Transverse colon (tissue), 4 donors: ENCODE data around the gene PTPRN2. TPM values are rescaled to one million over a fixed set of nuclear protein-coding genes. Genes with fewer than 3 reads are reported as not detected.

Experiments
- DNase-seq: peaks from one replicate; pipeline ENCODE4 v3.0.0-alpha.2; 2019
- H3K27ac ChIP-seq, 4 donors: fragments of 200-600 bp; sonication (generic); 2 replicates each; pipeline ENCODE4 v1.5.1; 2016 to 2018; ENCODE audit warnings: inconsistent platforms in 4 of 4
- H3K27me3 ChIP-seq: fragments of 200-600 bp; sonication (generic); 2 replicates; pipeline ENCODE4 v1.5.1; 2017; ENCODE audit warnings: inconsistent platforms
- H3K36me3 ChIP-seq, 4 donors: fragments of 200-600 bp; sonication (generic); 2 replicates each; pipeline ENCODE4 v1.5.1; 2017 to 2019; ENCODE audit warnings: inconsistent platforms in 4 of 4
- H3K4me1 ChIP-seq, 4 donors: fragments of 200-600 bp; sonication (generic); 2 replicates each; pipeline ENCODE4 v1.5.1; 2017 to 2020; ENCODE audit warnings: inconsistent platforms in 4 of 4
- H3K4me3 ChIP-seq, 4 donors: fragments of 200-600 bp; sonication (generic); 1 replicate in 1 of 4; 2 replicates in 3 of 4; pipeline versions ENCODE4 v1.5.1 to v1.6.1; 2017 to 2019; ENCODE audit warnings: inconsistent platforms in 4 of 4
- H3K9me3 ChIP-seq, 2 donors: fragments of 200-600 bp; sonication (generic); 2 replicates each; pipeline ENCODE4 v1.5.1; 2017 to 2019; ENCODE audit warnings: inconsistent platforms in 2 of 2
- EP300 ChIP-seq: sonication (generic); formaldehyde crosslinking; IDR thresholded peaks from one replicate; pipeline ENCODE4 v1.6.1; 2017; ENCODE audit warnings: antibody characterized with exemption, low read depth
- POLR2A ChIP-seq: fragments of 450-650 bp; IDR thresholded peaks from one replicate; pipeline ENCODE4 v1.6.1; 2016; ENCODE audit warnings: antibody characterized with exemption, mild to moderate bottlenecking, moderate library complexity
- POLR2AphosphoS5 ChIP-seq, 3 donors: sonication (generic); formaldehyde crosslinking; IDR thresholded peaks; one replicate each; pipeline ENCODE4 v1.6.1; 2016; ENCODE audit warnings: antibody characterized with exemption in 3 of 3
- whole genome bisulfite sequencing, 2 donors: methylation state at CpG; one replicate each; pipeline ENCODE4 v1.1.5; 2018; ENCODE audit warnings: low coverage in 1 of 2; 5-methylcytosine and 5-hydroxymethylcytosine counted together
- in situ Hi-C, 4 donors: fragments of 200-750 bp; cut with MboI; loops; one replicate each; pipeline versions ENCODE4 v1.15.0 to v1.15.1; 2017; ENCODE audit warnings: low sequenced_read_pairs in 3 of 4, low pct_ligation_motif_present in 1 of 4, low pct_unique_long_range_greater_than_20kb in 1 of 4
- intact Hi-C: fragments of 100-400 bp; cut with DNase I; formaldehyde crosslinking; loops from one replicate; pipeline ENCODE4 v1.15.1; 2023; ENCODE audit warnings: low total_unique reads
- total RNA-seq, 4 donors: library from RNA; depleted of rRNA; stranded (reverse); fragments of >200 nt; gene quantifications; one replicate each; pipeline ENCODE4 v1.1.0, GENCODE V29; 2016
- TF ChIP-seq, protein P1 (sequence below), 5 experiments: fragments of 200-600 bp in 3 of 5; fragments of 450-650 bp in 2 of 5; sonication (generic) in 3 of 5; IDR thresholded peaks; 1 replicate in 2 of 5; 2 replicates in 3 of 5; pipeline ENCODE4 v1.5.1; 2016 to 2017; ENCODE audit warnings: antibody characterized with exemption in 5 of 5, inconsistent platforms in 3 of 5, mild to moderate bottlenecking in 2 of 5, moderate library complexity in 1 of 5

The PTPRN2 gene
- total RNA-seq, 4 donors from 2014 or later: 15.4 to 31.1 (median 21.8) TPM

DNA sequence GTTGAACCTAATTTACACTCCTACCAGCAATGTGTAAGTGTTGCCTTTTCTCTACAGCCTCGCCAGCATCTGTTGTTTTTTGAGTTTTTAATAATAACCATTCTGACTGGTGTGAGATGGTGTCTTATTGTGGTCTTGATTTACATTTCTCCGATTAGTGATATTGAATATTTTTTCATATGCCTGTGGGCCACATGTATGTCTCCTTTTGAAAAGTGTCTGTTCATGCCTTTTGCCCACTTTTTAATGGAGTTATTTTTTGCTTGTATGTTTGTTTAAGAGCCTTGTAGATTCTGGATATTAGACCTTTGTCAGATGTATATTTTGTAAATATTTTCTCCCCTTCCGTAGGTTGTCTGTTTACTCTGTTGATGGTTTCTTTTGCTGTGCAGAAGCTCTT, 1055.6 kb downstream of the PTPRN2 start:
- intact Hi-C loops (no loop called here), in situ Hi-C loops (no loop called here)
- H3K27ac ChIP-seq: no peak overlapping the region
- WGBS, 2 donors: 88 to 90% methylated on average over 3 of the region's 3 CpGs
- no peak overlapping the region for H3K4me3 ChIP-seq
- no peaks in the 10 kb centered on the region for H3K4me1 ChIP-seq
- H3K9me3 ChIP-seq: peaks cover 4 to 6% of the 10 kb centered on the region in 2 donors
- H3K27me3 ChIP-seq: no peaks in the 10 kb centered on the region
- H3K36me3 ChIP-seq: no peaks in the 10 kb centered on the region
- TF ChIP-seq POLR2A (no peak), EP300 (no peak), POLR2AphosphoS5 (IDR thresholded peaks at IDR 0.05) (no peak)
- TF ChIP-seq, protein P1, sequence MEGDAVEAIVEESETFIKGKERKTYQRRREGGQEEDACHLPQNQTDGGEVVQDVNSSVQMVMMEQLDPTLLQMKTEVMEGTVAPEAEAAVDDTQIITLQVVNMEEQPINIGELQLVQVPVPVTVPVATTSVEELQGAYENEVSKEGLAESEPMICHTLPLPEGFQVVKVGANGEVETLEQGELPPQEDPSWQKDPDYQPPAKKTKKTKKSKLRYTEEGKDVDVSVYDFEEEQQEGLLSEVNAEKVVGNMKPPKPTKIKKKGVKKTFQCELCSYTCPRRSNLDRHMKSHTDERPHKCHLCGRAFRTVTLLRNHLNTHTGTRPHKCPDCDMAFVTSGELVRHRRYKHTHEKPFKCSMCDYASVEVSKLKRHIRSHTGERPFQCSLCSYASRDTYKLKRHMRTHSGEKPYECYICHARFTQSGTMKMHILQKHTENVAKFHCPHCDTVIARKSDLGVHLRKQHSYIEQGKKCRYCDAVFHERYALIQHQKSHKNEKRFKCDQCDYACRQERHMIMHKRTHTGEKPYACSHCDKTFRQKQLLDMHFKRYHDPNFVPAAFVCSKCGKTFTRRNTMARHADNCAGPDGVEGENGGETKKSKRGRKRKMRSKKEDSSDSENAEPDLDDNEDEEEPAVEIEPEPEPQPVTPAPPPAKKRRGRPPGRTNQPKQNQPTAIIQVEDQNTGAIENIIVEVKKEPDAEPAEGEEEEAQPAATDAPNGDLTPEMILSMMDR (IDR thresholded peaks at IDR 0.05): no peak
- DNase-seq: no peak

DNA sequence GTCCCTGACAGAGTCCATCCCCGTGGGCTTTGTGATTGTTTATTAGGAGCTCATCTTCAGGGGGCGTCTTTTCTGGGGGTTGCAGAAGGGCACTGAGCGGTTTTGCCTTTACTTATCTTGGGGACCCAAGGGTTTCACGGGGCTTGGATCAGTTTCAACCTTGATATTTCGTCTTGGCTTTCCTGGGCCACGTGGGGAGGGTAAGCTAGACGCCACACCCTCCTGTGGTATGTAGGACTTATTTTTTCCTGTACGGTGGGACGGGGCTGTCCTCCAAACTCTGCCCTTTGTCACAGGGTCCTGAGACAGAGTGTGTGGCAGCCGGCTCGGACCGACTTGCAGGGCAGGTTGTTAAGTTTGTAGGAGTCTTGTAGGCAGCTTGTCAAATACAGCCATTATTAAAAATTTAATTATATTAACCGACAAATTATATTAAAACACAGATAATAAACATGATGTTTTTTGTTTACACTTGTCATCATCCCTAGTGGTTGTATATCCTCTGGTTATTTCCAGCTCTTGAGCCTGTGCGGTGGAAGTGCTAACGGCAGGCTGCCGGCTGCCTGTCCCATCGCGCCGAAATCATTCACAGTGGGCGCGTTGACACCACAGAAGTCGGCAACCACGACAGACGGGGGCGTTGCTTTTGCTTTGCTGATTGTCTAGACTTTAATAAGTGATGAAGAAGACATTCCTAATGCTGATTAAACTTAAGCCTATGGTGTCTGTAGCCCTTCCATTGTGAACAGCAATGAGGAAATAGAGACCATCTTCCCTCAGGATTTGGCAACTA, 1057.7 kb downstream of the PTPRN2 start:
- 66 to 71% methylated on average over 16 to 25 of the region's 25 CpGs for WGBS, 2 donors
- no peaks in the 10 kb centered on the region for H3K36me3 ChIP-seq
- intact Hi-C loops: no loop called here
- no peaks in the 10 kb centered on the region for H3K27me3 ChIP-seq
- TF ChIP-seq EP300 (no peak), POLR2A (no peak), POLR2AphosphoS5 (IDR thresholded peaks at IDR 0.05) (no peak)
- TF ChIP-seq, protein P1 (IDR thresholded peaks at IDR 0.05): no peak
- no peak overlapping the region for H3K27ac ChIP-seq
- no peaks in the 10 kb centered on the region for H3K4me1 ChIP-seq
- peaks cover 4 to 6% of the 10 kb centered on the region in 2 donors for H3K9me3 ChIP-seq
- no peak overlapping the region for H3K4me3 ChIP-seq
- in situ Hi-C loops: no loop called here
- no peak for DNase-seq

DNA sequence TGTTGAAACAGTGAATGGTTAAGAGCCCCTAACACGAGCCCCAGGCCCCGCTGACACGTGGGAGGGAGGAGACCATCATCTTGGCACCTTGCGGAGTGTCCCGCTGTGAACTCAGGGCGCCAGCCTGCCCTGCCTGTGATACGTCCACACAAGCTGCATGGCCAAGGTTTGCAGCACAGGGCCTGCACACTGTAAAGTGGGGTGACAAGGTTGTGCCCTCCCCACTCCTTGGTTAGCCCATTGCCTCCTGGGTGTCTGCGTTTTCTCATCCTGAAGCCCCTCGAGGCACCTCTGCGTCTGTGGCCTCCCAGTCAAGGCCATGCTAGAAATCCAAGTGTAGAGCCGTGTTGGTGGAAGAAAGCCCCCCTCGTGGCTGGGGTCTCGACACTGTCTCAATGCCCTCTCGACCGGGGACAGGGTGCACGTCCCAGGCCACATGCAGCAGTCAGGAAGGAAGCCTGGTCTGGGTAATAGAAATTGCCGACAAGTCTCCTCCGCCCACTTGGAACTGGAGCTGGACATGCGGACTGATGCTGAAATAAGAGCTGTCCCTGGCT, 1058.8 kb downstream of the PTPRN2 start:
- no peak for TF ChIP-seq POLR2A
- Histone ChIP-seq H3K9me3 (peaks cover 4 to 6% of the 10 kb centered on the region in 2 donors), H3K4me1 (no peaks in the 10 kb centered on the region), H3K27me3 (no peaks in the 10 kb centered on the region), H3K27ac (no peak overlapping the region), H3K36me3 (no peaks in the 10 kb centered on the region), H3K4me3 (no peak overlapping the region)
- WGBS, 2 donors: 64% methylated on average over 18 of the region's 19 CpGs; no CpG with 5 or more reads in 1 of the 2 donors
- in situ Hi-C loops (no loop called here), intact Hi-C loops (no loop called here)
- no peak for DNase-seq

DNA sequence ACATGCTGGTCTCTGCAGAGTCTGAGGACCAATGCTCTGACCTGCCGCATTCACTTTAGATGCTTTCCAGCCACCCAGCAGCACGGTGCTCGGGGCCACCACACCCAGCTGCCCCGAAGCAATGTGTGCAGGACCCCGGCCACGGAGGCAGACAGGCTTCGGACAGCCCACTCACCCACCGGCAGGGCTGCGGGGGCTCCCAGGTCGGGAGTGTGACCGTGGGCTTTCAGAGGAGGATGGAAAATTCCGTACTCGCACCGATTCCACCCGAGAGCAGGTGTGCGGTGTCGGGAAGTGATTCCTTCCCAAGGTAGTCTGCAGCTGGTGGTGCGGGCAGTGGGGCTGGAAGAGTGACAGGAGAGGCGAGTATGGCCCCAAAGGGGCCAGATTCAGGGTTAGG, 1059.9 kb downstream of the PTPRN2 start:
- Histone ChIP-seq H3K36me3 (no peaks in the 10 kb centered on the region), H3K4me3 (no peak overlapping the region), H3K27me3 (no peaks in the 10 kb centered on the region), H3K9me3 (peaks cover 4% of the 10 kb centered on the region in 2 donors), H3K27ac (no peak overlapping the region), H3K4me1 (no peaks in the 10 kb centered on the region)
- in situ Hi-C loops: no loop called here
- DNase-seq: no peak
- 90% methylated on average over 19 of the region's 19 CpGs; no CpG with 5 or more reads in 1 of the 2 donors for WGBS, 2 donors
- TF ChIP-seq, protein P1 (IDR thresholded peaks at IDR 0.05): no peak
- no peak for TF ChIP-seq POLR2A
- no peak for TF ChIP-seq EP300
- no peak for TF ChIP-seq POLR2AphosphoS5 (IDR thresholded peaks at IDR 0.05)
- intact Hi-C loops: no loop called here
